CD4-positive, alpha-beta T cell treated with Interferon gamma for 1 hour (primary cell): ENCODE measurements around the gene KCNK5.

Experiments
- DNase-seq: peaks from one replicate; pipeline ENCODE4 v3.0.0-alpha.2; 2020

Gene KCNK5

DNA sequence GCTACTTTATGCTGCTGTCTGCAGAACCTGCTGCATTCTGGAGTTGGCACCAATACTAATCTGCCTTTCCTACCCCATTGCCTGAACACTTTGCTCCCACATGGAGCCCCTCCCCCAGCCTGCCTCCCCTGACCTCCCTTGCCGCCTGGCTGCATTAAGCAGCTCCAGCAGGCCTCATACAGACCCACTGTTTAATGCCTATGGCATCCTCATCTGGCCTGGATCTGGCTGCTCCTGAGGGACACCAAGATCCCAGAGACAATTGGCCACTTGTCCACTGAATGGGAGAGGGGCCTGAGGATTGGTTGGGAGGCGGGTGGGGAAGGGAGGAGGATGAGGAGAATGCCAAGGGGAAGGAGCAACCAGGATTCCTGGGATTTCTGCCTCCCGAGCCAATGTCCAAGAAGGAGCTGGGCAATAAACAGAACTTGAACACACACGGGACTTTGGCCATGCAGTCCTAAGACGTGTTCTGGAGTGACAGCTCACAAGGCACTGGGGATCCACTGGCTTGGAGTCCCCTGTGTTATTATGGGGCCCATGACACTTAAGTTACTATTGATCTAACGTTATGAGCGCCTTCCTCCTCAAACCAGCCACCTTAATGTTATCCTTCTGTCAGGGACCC, 10.4 kb upstream of the KCNK5 start:
- no peak for DNase-seq

- no peak for DNase-seq
These were observed 7.5 kb upstream of the KCNK5 start for GRCh38 chr6:39236742-39237141.

GRCh38 chr6:39233333-39233732, 4.1 kb upstream of the KCNK5 start:
- no peak for DNase-seq

DNA sequence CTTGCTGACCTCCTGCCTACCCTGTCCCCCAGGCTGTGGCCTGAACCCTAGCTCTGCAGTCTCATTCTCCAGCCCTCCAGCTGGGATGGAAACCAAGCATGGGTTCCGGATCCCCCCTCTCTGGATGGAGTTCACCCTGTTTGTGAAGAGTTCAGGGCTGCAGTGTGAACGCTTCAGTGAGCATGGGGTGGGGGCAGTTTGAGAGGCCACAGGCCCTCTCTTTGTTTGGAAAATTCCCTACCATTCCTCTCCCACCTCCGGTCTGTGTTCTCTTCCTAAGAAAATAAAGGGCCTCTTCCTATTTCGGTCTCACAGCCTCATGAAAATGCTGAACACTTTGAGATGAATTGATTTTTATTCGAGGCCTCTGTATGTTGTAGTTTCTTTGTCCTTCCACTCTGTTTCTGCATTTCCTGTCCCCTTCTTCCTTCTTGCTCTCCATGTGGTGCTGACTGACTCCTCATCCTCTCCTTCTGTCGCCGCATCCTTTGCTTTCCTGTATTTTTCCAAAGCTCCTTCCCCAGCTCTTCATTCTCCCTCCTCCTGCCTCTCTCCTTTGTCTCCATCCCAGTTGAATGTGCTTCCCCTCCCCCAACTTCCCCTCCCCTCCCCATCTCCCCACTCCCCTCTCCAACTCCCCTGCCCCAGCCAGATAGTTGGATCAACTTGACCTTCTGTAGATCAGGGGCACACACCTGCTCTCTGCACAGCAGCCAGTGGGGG, 2.4 kb upstream of the KCNK5 start:
- DNase-seq: no peak

- no peak for DNase-seq
These were observed 1.4 kb upstream of the KCNK5 start for GRCh38 chr6:39230654-39231035.

- no peak for DNase-seq
These were observed 934 bp downstream of the KCNK5 start for GRCh38 chr6:39228111-39228971.

GRCh38 chr6:39227476-39227875, 1.8 kb downstream of the KCNK5 start:
- DNase-seq: no peak

DNA sequence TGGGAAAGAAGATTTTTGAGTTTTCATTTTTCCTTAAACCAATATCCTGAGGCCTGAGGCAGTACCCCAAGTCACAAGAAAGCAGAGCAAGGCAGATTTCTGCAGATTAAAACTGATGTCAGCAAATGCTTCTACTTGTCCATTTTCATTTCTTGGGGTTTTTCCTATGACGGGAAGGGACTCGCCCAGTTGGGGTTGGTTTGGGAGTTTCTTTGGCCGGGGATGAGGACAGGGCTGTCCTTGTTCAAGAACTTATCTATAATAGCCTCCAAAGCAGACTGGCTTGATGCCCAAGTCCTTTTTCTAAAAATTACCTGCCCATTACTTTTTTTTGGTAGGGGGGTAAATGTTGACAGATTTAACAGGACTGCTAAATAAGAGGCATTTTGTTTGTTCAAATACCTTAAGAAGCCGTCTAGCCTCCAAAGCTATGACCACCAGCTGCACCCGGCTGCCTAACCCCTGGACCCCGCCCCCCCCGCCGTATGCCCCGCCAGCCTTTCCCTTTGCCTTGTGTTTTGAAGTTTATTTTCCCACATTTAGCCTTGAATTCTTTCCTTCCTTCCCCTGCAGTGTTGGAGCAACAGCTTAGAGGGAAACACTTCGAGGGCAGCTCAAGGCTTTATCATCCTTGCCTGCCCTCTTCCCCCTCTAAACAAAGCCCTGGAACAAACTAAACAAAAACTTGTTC, 2.5 kb downstream of the KCNK5 start:
- DNase-seq: no peak

GRCh38 chr6:39225946-39226437, 3.3 kb downstream of the KCNK5 start:
- peak; percentile 38 for DNase-seq

- peak; percentile 5 for DNase-seq
These were observed 3.7 kb downstream of the KCNK5 start for GRCh38 chr6:39225543-39225942.

DNA sequence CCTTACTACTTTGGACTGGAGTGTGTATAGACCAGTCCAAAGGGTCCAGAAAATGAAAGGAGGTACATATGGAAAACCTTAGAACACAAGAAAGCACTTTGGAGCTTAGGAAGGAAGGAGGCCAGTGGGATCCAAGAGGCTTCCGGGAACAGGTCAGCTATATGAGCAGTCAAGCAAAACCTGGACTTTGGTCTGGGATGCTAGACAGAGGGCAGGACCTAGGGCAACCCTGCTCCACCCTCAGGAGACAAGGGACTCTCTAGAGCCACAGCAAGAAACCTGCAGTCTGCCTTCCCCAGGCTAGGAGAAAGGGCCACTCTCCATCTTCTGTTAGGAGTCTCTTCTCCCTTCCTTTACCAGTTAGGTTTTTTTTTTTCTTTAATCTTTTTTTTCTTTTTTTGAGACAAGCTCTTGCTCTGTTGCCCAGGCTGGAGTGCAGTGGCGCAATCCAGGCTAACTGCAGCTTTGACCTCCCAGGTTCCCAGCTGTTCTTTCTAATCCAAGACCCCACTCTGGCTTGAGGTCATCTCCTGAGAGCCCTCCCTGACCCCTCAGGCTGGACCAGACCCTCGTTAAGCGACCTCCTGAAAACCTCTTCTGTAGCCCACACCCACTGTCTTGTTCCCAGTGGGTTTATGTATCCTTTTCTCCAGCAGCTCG, 4.6 kb downstream of the KCNK5 start:
- no peak for DNase-seq

DNA sequence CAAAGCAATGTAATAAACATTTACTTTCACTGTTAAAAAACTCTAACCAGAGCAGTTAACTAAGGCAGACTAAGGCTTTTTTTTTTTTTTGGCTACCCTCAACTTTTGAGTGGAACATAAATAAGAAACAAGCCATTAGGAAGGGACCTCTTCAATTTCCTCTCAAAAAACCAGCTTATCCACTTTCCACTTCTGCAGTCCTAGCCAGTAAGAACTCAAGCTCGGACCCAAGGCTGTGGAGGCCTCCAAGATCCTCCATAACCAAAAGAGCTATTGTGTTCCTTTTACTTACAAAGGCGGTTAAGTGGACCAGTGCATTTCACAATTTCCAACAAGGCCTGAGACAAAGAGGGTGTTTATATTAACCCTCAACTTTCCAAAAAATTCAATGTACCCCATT, 5.3 kb downstream of the KCNK5 start:
- DNase-seq: no peak

GRCh38 chr6:39223555-39223954, 5.7 kb downstream of the KCNK5 start:
- DNase-seq: no peak

DNA sequence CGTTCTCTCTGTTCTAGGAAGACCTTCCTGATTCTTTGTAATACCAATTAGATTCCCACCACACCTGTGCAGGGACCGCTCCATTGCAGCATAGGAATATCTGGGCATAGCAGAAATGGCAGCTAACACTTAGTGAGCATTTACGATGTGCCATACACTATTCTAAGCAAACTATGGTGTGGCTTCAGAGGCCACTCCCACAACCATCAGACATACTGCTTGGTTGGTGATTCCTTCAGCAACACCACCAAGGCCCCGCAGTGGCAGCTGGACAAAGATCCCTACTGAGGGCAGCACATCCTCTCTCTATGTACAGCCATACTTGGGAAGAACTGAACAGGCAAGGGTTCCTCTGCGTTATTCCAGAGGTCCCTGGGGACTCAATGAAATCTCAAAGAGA, 6.2 kb downstream of the KCNK5 start:
- no peak for DNase-seq

GRCh38 chr6:39221779-39222641, 7.3 kb downstream of the KCNK5 start:
- no peak for DNase-seq

DNA sequence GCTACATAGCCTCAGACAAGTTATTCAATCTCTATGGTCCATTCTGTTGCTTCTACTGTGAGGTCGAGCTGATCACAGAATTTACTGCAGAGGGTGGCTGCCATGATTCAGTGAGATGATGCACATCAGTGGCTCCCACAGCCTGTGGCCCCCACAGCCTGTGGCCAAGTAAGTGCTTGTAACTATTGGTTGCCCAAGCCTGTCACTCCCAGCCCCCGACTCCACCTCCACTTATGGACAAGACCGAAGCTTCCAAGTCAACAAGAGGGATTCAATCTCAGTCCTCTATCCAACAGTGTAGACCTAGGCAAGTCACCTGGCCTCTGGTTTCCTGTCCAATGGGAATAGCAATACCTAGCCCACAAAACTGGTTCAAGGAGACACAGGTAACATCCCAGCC, 8.2 kb downstream of the KCNK5 start:
- no peak for DNase-seq

DNA sequence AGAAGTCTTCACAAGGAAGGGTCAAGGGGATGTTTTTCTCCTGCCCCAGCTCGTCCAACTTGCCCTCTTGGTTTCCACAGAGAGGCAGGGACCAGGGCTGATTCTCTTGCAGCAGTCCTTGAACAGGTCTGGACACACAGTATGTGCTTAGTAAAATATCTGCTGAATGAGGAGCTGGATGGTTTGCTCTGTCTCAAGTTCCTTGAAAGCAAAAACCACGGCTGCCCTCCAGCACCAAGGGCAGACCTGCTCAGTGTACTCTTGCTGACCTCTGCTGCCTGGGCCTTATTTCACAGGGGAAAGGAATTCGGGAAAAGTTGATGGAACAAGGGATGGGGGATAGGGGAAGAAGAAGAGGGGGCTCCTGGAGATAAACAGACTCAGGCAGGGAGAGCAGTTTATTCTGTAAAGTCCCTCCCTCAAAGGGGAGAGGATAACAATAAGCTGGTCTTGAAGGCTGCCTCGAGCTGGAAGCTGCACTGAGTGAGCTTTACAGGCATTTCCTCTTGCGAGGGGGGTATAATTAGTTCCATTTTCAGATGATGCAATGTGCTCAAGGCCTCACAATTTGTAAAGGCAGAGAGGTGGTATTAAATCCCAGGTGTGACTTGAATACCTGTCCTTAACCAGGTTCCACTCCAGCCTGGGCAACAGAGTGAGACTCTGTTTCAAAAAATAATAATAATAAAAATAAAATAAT, 10.3 kb downstream of the KCNK5 start:
- no peak for DNase-seq

- DNase-seq: no peak
These were observed 12.0 kb downstream of the KCNK5 start for GRCh38 chr6:39217177-39217864.

DNA sequence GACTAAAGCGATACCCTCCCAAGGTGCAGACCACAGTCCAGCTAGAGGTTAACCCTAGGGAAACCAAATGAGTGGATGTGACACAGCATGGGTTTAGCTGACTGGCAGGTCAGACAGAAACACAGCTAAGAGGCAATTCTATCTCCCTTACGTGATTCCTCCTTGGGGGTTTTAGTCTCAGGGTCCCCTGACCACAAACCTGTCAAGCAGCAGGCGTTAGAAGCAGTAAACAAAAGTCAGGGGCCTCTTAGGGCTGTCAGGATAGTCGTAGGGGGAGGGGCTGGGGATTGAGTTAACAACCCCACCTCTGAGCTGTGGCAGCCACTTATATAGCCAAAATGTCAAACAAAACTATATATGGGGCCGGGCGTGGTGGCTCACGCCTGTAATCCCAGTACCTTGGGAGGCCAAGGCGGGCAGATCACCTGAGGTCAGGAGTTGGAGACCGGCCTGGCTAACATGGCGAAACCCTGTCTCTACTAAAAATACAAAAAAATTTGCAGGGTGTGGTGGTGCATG, 13.6 kb downstream of the KCNK5 start:
- no peak for DNase-seq
